ENCODE results near the gene ARHGAP45.

The ARHGAP45 gene

DNA sequence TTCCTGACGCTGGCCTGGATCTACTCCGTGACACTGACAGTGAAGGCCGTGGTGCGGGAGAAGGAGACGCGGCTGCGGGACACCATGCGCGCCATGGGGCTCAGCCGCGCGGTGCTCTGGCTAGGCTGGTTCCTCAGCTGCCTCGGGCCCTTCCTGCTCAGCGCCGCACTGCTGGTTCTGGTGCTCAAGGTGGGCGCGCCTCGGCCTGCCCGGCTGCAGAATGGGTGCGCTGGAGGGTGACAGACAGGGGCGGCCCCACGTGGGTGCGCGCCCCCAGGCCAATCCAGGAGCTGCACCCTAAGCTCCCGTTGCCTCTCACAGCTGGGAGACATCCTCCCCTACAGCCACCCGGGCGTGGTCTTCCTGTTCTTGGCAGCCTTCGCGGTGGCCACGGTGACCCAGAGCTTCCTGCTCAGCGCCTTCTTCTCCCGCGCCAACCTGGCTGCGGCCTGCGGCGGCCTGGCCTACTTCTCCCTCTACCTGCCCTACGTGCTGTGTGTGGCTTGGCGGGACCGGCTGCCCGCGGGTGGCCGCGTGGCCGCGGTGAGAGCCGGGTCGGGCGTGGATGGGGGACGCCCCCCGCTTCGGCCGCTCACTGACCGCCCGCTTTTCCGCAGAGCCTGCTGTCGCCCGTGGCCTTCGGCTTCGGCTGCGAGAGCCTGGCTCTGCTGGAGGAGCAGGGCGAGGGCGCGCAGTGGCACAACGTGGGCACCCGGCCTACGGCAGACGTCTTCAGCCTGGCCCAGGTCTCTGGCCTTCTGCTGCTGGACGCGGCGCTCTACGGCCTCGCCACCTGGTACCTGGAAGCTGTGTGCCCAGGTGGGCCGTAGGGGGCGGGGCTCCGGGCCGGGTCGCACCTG lies 19.9 kb upstream of the ARHGAP45 start:
- no peaks in the 10 kb centered on the region for H3K36me3 ChIP-seq (replicated peaks in 1 of 2; ENCODE audit: control insufficient read depth in 2 of 2, insufficient read depth in 2 of 2, low read length in 2 of 2)
- no peak overlapping the region for H2AFZ ChIP-seq (ENCODE audit: low read length)
- peak overlapping the region in 1 of 2 donors; percentile 8 for H3K4me3 ChIP-seq (ENCODE audit: low read length in 2 of 2)
- H2BK15ac ChIP-seq (ENCODE audit: low read length) = no peak overlapping the region
- H2BK5ac ChIP-seq (ENCODE audit: low read length) = no peak overlapping the region
- peak overlapping the region; percentile 21 for H3K9ac ChIP-seq (ENCODE audit: low read depth, low read length, poor library complexity)
- no peaks in the 10 kb centered on the region for H3K27me3 ChIP-seq (ENCODE audit: control insufficient read depth in 3 of 3, insufficient read depth in 3 of 3, low read depth in 1 of 3, low read length in 3 of 3)
- H4K8ac ChIP-seq (ENCODE audit: low read depth, low read length) = no peak overlapping the region
- no peak overlapping the region for H4K91ac ChIP-seq (ENCODE audit: low read depth, low read length, poor library complexity)
- H3K27ac ChIP-seq (replicated peaks; ENCODE audit: low read length) = no peak overlapping the region
- WGBS, 2 donors (ENCODE audit: extremely low coverage in 2 of 2, insufficient read length in 2 of 2, insufficient replicate concordance in 1 of 2) = no CpG with 5 or more reads among the region's 77 CpGs
- peak overlapping the region; percentile 22 for H2BK12ac ChIP-seq (ENCODE audit: low read length)
- H3K79me1 ChIP-seq (ENCODE audit: low read depth, low read length) = peaks cover 2% of the 10 kb centered on the region
- H3K14ac ChIP-seq (ENCODE audit: low read length) = peak overlapping the region; percentile 82
- H2AK5ac ChIP-seq (ENCODE audit: low read depth, low read length) = peak overlapping the region; percentile 97
- H3K4me2 ChIP-seq (ENCODE audit: insufficient read depth, low read length, poor library complexity, severe bottlenecking) = no peak overlapping the region
- peak overlapping the region; percentile 65 for H3K23ac ChIP-seq (ENCODE audit: low read depth, low read length, poor library complexity)
- no peak for DNase-seq (ENCODE audit: low spot score)
- H3K4me1 ChIP-seq (ENCODE audit: control insufficient read depth in 2 of 2, insufficient read depth in 1 of 2, low read depth in 1 of 2, low read length in 2 of 2) = peaks cover 0 to 2% of the 10 kb centered on the region in 2 donors
- H3K18ac ChIP-seq (ENCODE audit: low read length) = peak overlapping the region; percentile 57
- H2BK120ac ChIP-seq (ENCODE audit: low read depth, low read length) = no peak overlapping the region
- peak overlapping the region; percentile 53 for H3K4ac ChIP-seq (ENCODE audit: low read length)
- peaks cover 0 to 3% of the 10 kb centered on the region in 2 donors for H3K9me3 ChIP-seq (replicated peaks in 1 of 2; ENCODE audit: control insufficient read depth in 2 of 2, insufficient read depth in 1 of 2, low read depth in 1 of 2, low read length in 2 of 2)

DNA sequence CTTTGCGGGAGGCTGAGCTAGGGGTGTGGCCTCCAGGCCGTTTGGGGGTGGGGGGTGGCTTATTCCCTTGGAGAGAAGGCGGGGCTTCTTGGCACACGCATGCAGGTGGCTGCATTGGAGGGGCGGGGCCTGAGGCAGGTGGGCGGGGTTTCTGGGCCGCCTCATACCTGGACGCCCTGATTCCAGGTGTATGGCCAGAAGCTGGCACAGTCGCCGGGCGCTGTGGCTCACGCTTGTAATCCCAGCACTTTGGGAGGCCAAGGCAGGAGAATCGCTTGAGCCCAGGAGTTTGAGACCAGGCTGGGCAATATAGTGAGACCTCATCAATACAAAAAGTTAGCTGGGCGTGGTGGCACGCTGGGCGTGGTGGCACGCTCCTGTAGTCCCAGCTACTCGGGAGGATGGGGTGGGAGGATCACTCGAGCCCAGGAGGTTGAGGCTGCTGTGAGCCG lies 19.2 kb upstream of the ARHGAP45 start:
- Histone ChIP-seq H2BK5ac (ENCODE audit: low read length) (no peak overlapping the region), H3K27me3 (ENCODE audit: control insufficient read depth in 3 of 3, insufficient read depth in 3 of 3, low read depth in 1 of 3, low read length in 3 of 3) (no peaks in the 10 kb centered on the region), H3K9me3 (replicated peaks in 1 of 2; ENCODE audit: control insufficient read depth in 2 of 2, insufficient read depth in 1 of 2, low read depth in 1 of 2, low read length in 2 of 2) (peaks cover 0 to 3% of the 10 kb centered on the region in 2 donors), H3K4ac (ENCODE audit: low read length) (no peak overlapping the region), H2AFZ (ENCODE audit: low read length) (no peak overlapping the region), H3K14ac (ENCODE audit: low read length) (no peak overlapping the region), H3K4me3 (ENCODE audit: low read length in 2 of 2) (no peak overlapping the region), H2BK120ac (ENCODE audit: low read depth, low read length) (no peak overlapping the region), H4K91ac (ENCODE audit: low read depth, low read length, poor library complexity) (no peak overlapping the region), H2BK15ac (ENCODE audit: low read length) (no peak overlapping the region), H2BK12ac (ENCODE audit: low read length) (peak overlapping the region; percentile 10), H3K4me2 (ENCODE audit: insufficient read depth, low read length, poor library complexity, severe bottlenecking) (no peak overlapping the region), H3K9ac (ENCODE audit: low read depth, low read length, poor library complexity) (no peak overlapping the region), H3K4me1 (ENCODE audit: control insufficient read depth in 2 of 2, insufficient read depth in 1 of 2, low read depth in 1 of 2, low read length in 2 of 2) (peaks cover 0 to 2% of the 10 kb centered on the region in 2 donors), H4K8ac (ENCODE audit: low read depth, low read length) (no peak overlapping the region), H2AK5ac (ENCODE audit: low read depth, low read length) (peak overlapping the region; percentile 97), H3K18ac (ENCODE audit: low read length) (no peak overlapping the region), H3K79me1 (ENCODE audit: low read depth, low read length) (peaks cover 2% of the 10 kb centered on the region), H3K36me3 (replicated peaks in 1 of 2; ENCODE audit: control insufficient read depth in 2 of 2, insufficient read depth in 2 of 2, low read length in 2 of 2) (no peaks in the 10 kb centered on the region), H3K23ac (ENCODE audit: low read depth, low read length, poor library complexity) (no peak overlapping the region), H3K27ac (replicated peaks; ENCODE audit: low read length) (no peak overlapping the region)
- DNase-seq (ENCODE audit: low spot score) = no peak
- no CpG with 5 or more reads among the region's 20 CpGs for WGBS, 2 donors (ENCODE audit: extremely low coverage in 2 of 2, insufficient read length in 2 of 2, insufficient replicate concordance in 1 of 2)

DNA sequence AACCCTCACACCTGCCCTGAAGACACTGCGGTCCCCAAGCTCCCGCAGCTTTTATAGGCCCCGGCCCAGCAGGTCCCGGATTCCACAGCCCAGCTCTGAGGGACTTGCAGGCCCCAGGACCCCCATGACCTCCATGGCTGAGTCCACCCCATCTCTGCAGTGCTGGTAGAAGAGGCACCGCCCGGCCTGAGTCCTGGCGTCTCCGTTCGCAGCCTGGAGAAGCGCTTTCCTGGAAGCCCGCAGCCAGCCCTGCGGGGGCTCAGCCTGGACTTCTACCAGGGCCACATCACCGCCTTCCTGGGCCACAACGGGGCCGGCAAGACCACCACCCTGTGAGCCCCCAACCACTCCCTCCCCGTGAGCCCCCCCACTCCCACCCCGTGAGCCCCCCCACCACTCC lies 17.9 kb upstream of the ARHGAP45 start:
- Histone ChIP-seq H3K36me3 (replicated peaks in 1 of 2; ENCODE audit: control insufficient read depth in 2 of 2, insufficient read depth in 2 of 2, low read length in 2 of 2) (no peaks in the 10 kb centered on the region), H2BK12ac (ENCODE audit: low read length) (no peak overlapping the region), H2BK15ac (ENCODE audit: low read length) (no peak overlapping the region), H3K4me2 (ENCODE audit: insufficient read depth, low read length, poor library complexity, severe bottlenecking) (no peak overlapping the region), H2BK120ac (ENCODE audit: low read depth, low read length) (no peak overlapping the region), H2BK5ac (ENCODE audit: low read length) (no peak overlapping the region), H3K4me3 (ENCODE audit: low read length in 2 of 2) (no peak overlapping the region), H3K18ac (ENCODE audit: low read length) (no peak overlapping the region), H4K8ac (ENCODE audit: low read depth, low read length) (no peak overlapping the region), H3K4ac (ENCODE audit: low read length) (no peak overlapping the region), H3K27ac (replicated peaks; ENCODE audit: low read length) (no peak overlapping the region), H3K27me3 (ENCODE audit: control insufficient read depth in 3 of 3, insufficient read depth in 3 of 3, low read depth in 1 of 3, low read length in 3 of 3) (no peaks in the 10 kb centered on the region), H3K14ac (ENCODE audit: low read length) (no peak overlapping the region), H4K91ac (ENCODE audit: low read depth, low read length, poor library complexity) (no peak overlapping the region), H2AK5ac (ENCODE audit: low read depth, low read length) (no peak overlapping the region), H3K4me1 (ENCODE audit: control insufficient read depth in 2 of 2, insufficient read depth in 1 of 2, low read depth in 1 of 2, low read length in 2 of 2) (peaks cover 0 to 2% of the 10 kb centered on the region in 2 donors), H3K23ac (ENCODE audit: low read depth, low read length, poor library complexity) (no peak overlapping the region), H3K9me3 (replicated peaks in 1 of 2; ENCODE audit: control insufficient read depth in 2 of 2, insufficient read depth in 1 of 2, low read depth in 1 of 2, low read length in 2 of 2) (peaks cover 0 to 3% of the 10 kb centered on the region in 2 donors), H3K79me1 (ENCODE audit: low read depth, low read length) (peaks cover 2% of the 10 kb centered on the region), H2AFZ (ENCODE audit: low read length) (no peak overlapping the region), H3K9ac (ENCODE audit: low read depth, low read length, poor library complexity) (no peak overlapping the region)
- no CpG with 5 or more reads among the region's 17 CpGs for WGBS, 2 donors (ENCODE audit: extremely low coverage in 2 of 2, insufficient read length in 2 of 2, insufficient replicate concordance in 1 of 2)
- DNase-seq (ENCODE audit: low spot score) = no peak

DNA sequence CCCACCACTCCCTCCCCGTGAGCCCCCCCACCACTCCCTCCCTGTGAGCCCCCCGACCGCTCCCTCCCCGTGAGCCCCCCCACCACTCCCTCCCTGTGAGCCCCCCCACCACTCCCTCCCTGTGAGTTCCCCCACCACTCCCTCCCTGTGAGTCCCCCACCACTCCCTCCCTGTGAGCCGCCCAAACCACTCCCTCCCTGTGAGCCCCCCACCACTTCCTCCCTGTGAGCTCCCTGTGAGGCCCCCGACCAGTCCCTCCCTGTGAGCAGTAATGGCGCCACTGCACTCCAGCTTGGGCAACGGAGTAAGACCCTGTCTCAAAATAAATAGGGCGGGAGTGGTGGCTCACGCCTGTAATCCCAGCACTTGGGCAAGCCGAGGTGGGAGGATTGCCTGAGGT lies 17.2 kb upstream of the ARHGAP45 start:
- Histone ChIP-seq H3K27me3 (ENCODE audit: control insufficient read depth in 3 of 3, insufficient read depth in 3 of 3, low read depth in 1 of 3, low read length in 3 of 3) (no peaks in the 10 kb centered on the region), H3K36me3 (replicated peaks in 1 of 2; ENCODE audit: control insufficient read depth in 2 of 2, insufficient read depth in 2 of 2, low read length in 2 of 2) (no peaks in the 10 kb centered on the region), H3K27ac (replicated peaks; ENCODE audit: low read length) (no peak overlapping the region), H3K4me1 (ENCODE audit: control insufficient read depth in 2 of 2, insufficient read depth in 1 of 2, low read depth in 1 of 2, low read length in 2 of 2) (peaks cover 0 to 2% of the 10 kb centered on the region in 2 donors), H2BK5ac (ENCODE audit: low read length) (no peak overlapping the region), H3K9ac (ENCODE audit: low read depth, low read length, poor library complexity) (no peak overlapping the region), H3K18ac (ENCODE audit: low read length) (no peak overlapping the region), H2BK12ac (ENCODE audit: low read length) (no peak overlapping the region), H2AFZ (ENCODE audit: low read length) (no peak overlapping the region), H2BK15ac (ENCODE audit: low read length) (no peak overlapping the region), H3K4me3 (ENCODE audit: low read length in 2 of 2) (no peak overlapping the region), H3K79me1 (ENCODE audit: low read depth, low read length) (peaks cover 2% of the 10 kb centered on the region), H3K4ac (ENCODE audit: low read length) (no peak overlapping the region), H2BK120ac (ENCODE audit: low read depth, low read length) (no peak overlapping the region), H3K14ac (ENCODE audit: low read length) (no peak overlapping the region), H3K23ac (ENCODE audit: low read depth, low read length, poor library complexity) (no peak overlapping the region), H3K9me3 (replicated peaks in 1 of 2; ENCODE audit: control insufficient read depth in 2 of 2, insufficient read depth in 1 of 2, low read depth in 1 of 2, low read length in 2 of 2) (peaks cover 0 to 5% of the 10 kb centered on the region in 2 donors), H2AK5ac (ENCODE audit: low read depth, low read length) (no peak overlapping the region), H3K4me2 (ENCODE audit: insufficient read depth, low read length, poor library complexity, severe bottlenecking) (peak overlapping the region; percentile 2), H4K91ac (ENCODE audit: low read depth, low read length, poor library complexity) (no peak overlapping the region), H4K8ac (ENCODE audit: low read depth, low read length) (no peak overlapping the region)
- no peak for DNase-seq (ENCODE audit: low spot score)
- WGBS, 2 donors (ENCODE audit: extremely low coverage in 2 of 2, insufficient read length in 2 of 2, insufficient replicate concordance in 1 of 2) = no CpG with 5 or more reads among the region's 11 CpGs
